K562 (cell line): ENCODE measurements around the gene CDYL. TPM values are rescaled to one million over a fixed set of nuclear protein-coding genes. Genes with fewer than 3 reads are reported as not detected.

Experiments used
- ADNP ChIP-seq: fragments of 200-800 bp; sonication (Bioruptor generic); IDR thresholded peaks from 2 replicates; pipeline ENCODE4 v1.6.1; 2016; ENCODE audit warnings: missing genetic modification characterization, missing compliant biosample characterization
- CBX3 ChIP-seq, 2 experiments: IDR thresholded peaks; 1 replicate in 1 of 2; 2 replicates in 1 of 2; pipeline ENCODE4 v1.6.1; 2012; ENCODE audit warnings: inconsistent platforms in 2 of 2, low read length in 2 of 2, borderline replicate concordance in 1 of 2, control low read depth in 1 of 2
- CREB3L1 ChIP-seq: fragments of 450-650 bp; IDR thresholded peaks from 2 replicates; pipeline ENCODE4 v1.6.1; 2014; ENCODE audit warnings: low read depth, mild to moderate bottlenecking, moderate library complexity, borderline replicate concordance
- EP400 ChIP-seq: fragments of 450-650 bp; IDR thresholded peaks from 2 replicates; pipeline ENCODE4 v1.6.1; 2017; ENCODE audit warnings: antibody characterized with exemption, mild to moderate bottlenecking, moderate library complexity
- HNRNPH1 ChIP-seq: fragments of 200-400 bp; formaldehyde crosslinking; optimal IDR thresholded peaks from 2 replicates; pipeline ENCODE3; 2017; ENCODE audit warnings: low read depth, mild to moderate bottlenecking, low read length, moderate library complexity
- NFRKB ChIP-seq: fragments of 450-650 bp; IDR thresholded peaks from 2 replicates; pipeline ENCODE4 v1.6.1; 2016; ENCODE audit warnings: low read depth
- PHB2 ChIP-seq: fragments of 450-650 bp; IDR thresholded peaks from 2 replicates; pipeline ENCODE4 v1.6.1; 2017; ENCODE audit warnings: low read depth
- PTTG1 ChIP-seq: fragments of 450-650 bp; IDR thresholded peaks from 2 replicates; pipeline ENCODE4 v1.6.1; 2016; ENCODE audit warnings: low read depth, mild to moderate bottlenecking, missing genetic modification characterization, missing compliant biosample characterization
- RBM17 ChIP-seq: fragments of 200-400 bp; formaldehyde crosslinking; IDR thresholded peaks from 2 replicates; pipeline ENCODE4 v1.6.1; 2017; ENCODE audit warnings: low read depth, mild to moderate bottlenecking, low read length, borderline replicate concordance
- SAFB ChIP-seq: fragments of 200-400 bp; formaldehyde crosslinking; IDR thresholded peaks from 2 replicates; pipeline ENCODE4 v1.6.1; 2017; ENCODE audit warnings: low read depth, low read length, borderline replicate concordance
- SIX5 ChIP-seq, 2 experiments: IDR thresholded peaks; 2 replicates each; pipeline ENCODE4 v1.6.1; 2011; ENCODE audit warnings: low read length in 2 of 2, borderline replicate concordance in 1 of 2, low read depth in 1 of 2, mild to moderate bottlenecking in 1 of 2, moderate library complexity in 1 of 2; ENCODE audit not compliant: insufficient read depth in 1 of 2
- SMARCC2 ChIP-seq: fragments of 450-650 bp; IDR thresholded peaks from 2 replicates; pipeline ENCODE4 v1.6.1; 2017; ENCODE audit warnings: antibody characterized with exemption, moderate library complexity, mild to moderate bottlenecking, low read depth
- SREBF2 ChIP-seq: sonication (generic); formaldehyde crosslinking; IDR thresholded peaks from 2 replicates; pipeline ENCODE4 v1.4.0; 2020; ENCODE audit warnings: mild to moderate bottlenecking, missing genetic modification reagents
- SRF ChIP-seq, 2 experiments: fragments of 250-450, 450-650 bp in 1 of 2; sonication (Bioruptor Pico) in 1 of 2; sonication (generic) in 1 of 2; formaldehyde crosslinking; IDR thresholded peaks; 2 replicates each; pipeline versions ENCODE4 v1.5.0 to v1.5.1; 2020 to 2022; ENCODE audit warnings: mild to moderate bottlenecking in 1 of 2, missing genetic modification reagents in 1 of 2
- USF1 ChIP-seq: sonication (generic); formaldehyde crosslinking; IDR thresholded peaks from 2 replicates; pipeline ENCODE4 v1.9.0; 2022; ENCODE audit warnings: mild to moderate bottlenecking, missing genetic modification reagents
- ZNF253 ChIP-seq: fragments of 250-450 bp; sonication (Bioruptor Pico); conservative IDR thresholded peaks from 2 replicates; pipeline ENCODE4 v1.6.1; 2021; ENCODE audit warnings: mild to moderate bottlenecking
- ZNF444 ChIP-seq: fragments of 250-450 bp; sonication (Bioruptor Pico); IDR thresholded peaks from 2 replicates; pipeline ENCODE4 v1.4.0; 2020; ENCODE audit warnings: mild to moderate bottlenecking, moderate library complexity
- ZNF583 ChIP-seq: fragments of 250-450 bp; sonication (Bioruptor Pico); IDR thresholded peaks from 2 replicates; pipeline ENCODE4 v1.4.0; 2020
- ZNF766 ChIP-seq: fragments of 200-800 bp; sonication (Bioruptor generic); conservative IDR thresholded peaks from 2 replicates; pipeline ENCODE4 v1.6.1; 2016; ENCODE audit warnings: missing genetic modification characterization, missing compliant biosample characterization
- polyA plus RNA-seq, 8 experiments: library from polyadenylated mRNA; depleted of rRNA in 4 of 8; stranded (reverse) in 5 of 8; unstranded in 3 of 8; fragments of >200 nt; fragmentation: Nextera tagmentation in 2 of 8; fragmentation: Illumina TruSeq in 1 of 8; extraction: Ambion mirVana in 2 of 8; extraction: Trizol in 1 of 8; gene quantifications; 2 replicates each; pipeline versions ENCODE4 v1.2.1 to v1.2.3, GENCODE V29; 2011 to 2014; ENCODE audit warnings: inconsistent platforms in 1 of 8, missing spikeins in 1 of 8
- total RNA-seq, 7 experiments: library from RNA; depleted of rRNA in 6 of 7; stranded (reverse); fragments of >200 nt in 6 of 7; fragmentation: Illumina TruSeq in 2 of 7; extraction: Trizol in 2 of 7; gene quantifications; 2 replicates each; pipeline versions ENCODE4 v1.2.1 to v1.2.3, GENCODE V29; 2011 to 2021; ENCODE audit warnings: low replicate concordance in 1 of 7
- TF ChIP-seq, protein P1 (sequence below): IDR thresholded peaks from 2 replicates; pipeline ENCODE4 v1.6.1; 2011; ENCODE audit warnings: borderline replicate concordance, low read depth, mild to moderate bottlenecking, moderate library complexity, low read length; ENCODE audit not compliant: insufficient read depth, poor library complexity, severe bottlenecking
- TF ChIP-seq, protein P2 (sequence below), 3 experiments: fragments of 200-800 bp in 1 of 3; sonication (Bioruptor generic) in 1 of 3; sonication (generic) in 1 of 3; formaldehyde crosslinking in 1 of 3; IDR thresholded peaks; 2 replicates each; pipeline versions ENCODE4 v1.6.1 to v1.8.0; 2016 to 2022; ENCODE audit warnings: mild to moderate bottlenecking in 2 of 3, missing compliant biosample characterization in 2 of 3, missing genetic modification characterization in 2 of 3, missing genetic modification reagents in 1 of 3

The CDYL gene
- total and polyA plus RNA-seq, 9 of the 15 experiments (the other 6 are each of a cell fraction or from before 2014, with no cell fraction given): 8.1 to 45.8 (median 40.8) TPM

- no peak for TF ChIP-seq CBX3 (IDR thresholded peaks at IDR 0.05; ENCODE audit: borderline replicate concordance in 1 of 2, low read length in 2 of 2)
- TF ChIP-seq ADNP (tag): 0 out of 2 replicates have a peak, but pooled peaks have one; percentile 31
- TF ChIP-seq USF1 (CRISPR knock-in tag): no peak
- TF ChIP-seq EP400: peak; percentile 50
- TF ChIP-seq, protein P1, sequence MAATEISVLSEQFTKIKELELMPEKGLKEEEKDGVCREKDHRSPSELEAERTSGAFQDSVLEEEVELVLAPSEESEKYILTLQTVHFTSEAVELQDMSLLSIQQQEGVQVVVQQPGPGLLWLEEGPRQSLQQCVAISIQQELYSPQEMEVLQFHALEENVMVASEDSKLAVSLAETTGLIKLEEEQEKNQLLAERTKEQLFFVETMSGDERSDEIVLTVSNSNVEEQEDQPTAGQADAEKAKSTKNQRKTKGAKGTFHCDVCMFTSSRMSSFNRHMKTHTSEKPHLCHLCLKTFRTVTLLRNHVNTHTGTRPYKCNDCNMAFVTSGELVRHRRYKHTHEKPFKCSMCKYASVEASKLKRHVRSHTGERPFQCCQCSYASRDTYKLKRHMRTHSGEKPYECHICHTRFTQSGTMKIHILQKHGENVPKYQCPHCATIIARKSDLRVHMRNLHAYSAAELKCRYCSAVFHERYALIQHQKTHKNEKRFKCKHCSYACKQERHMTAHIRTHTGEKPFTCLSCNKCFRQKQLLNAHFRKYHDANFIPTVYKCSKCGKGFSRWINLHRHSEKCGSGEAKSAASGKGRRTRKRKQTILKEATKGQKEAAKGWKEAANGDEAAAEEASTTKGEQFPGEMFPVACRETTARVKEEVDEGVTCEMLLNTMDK: peak; percentile 29
- TF ChIP-seq, protein P2, sequence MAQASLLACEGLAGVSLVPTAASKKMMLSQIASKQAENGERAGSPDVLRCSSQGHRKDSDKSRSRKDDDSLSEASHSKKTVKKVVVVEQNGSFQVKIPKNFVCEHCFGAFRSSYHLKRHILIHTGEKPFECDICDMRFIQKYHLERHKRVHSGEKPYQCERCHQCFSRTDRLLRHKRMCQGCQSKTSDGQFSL (CRISPR knock-in tag; IDR thresholded peaks at IDR 0.05): no peak
- TF ChIP-seq, protein P2 (tag; IDR thresholded peaks at IDR 0.05): no peak
- TF ChIP-seq ZNF766 (CRISPR knock-in tag): peak; percentile 80
- no peak for TF ChIP-seq SIX5 (IDR thresholded peaks at IDR 0.05; ENCODE audit: borderline replicate concordance in 1 of 2, insufficient read depth in 1 of 2, low read depth in 1 of 2, low read length in 2 of 2)
- no peak for TF ChIP-seq RBM17
- no peak; a peak in 1 of 4 replicates for TF ChIP-seq SRF (CRISPR knock-in tag; IDR thresholded peaks at IDR 0.05)
- TF ChIP-seq PHB2: peak; percentile 84
- no peak for TF ChIP-seq HNRNPH1
- TF ChIP-seq ZNF253 (CRISPR knock-in tag): no peak
- peak; percentile 58; the same call in 1 of the 2 replicates for TF ChIP-seq ZNF583 (CRISPR knock-in tag)
- TF ChIP-seq CREB3L1: no peak; the same call in 1 of the 2 replicates
- TF ChIP-seq ZNF444 (CRISPR knock-in tag): no peak; the same call in 1 of the 2 replicates
- TF ChIP-seq SMARCC2: peak; percentile 91
- TF ChIP-seq NFRKB: peak; percentile 81
- no peak for TF ChIP-seq SREBF2 (CRISPR knock-in tag)
- TF ChIP-seq PTTG1 (tag): no peak
- no peak for TF ChIP-seq SAFB
These were observed 48.4 kb upstream of the CDYL start (continued) for GRCh38 chr6:4727671-4728435.
